Stimulated activated CD4-positive, alpha-beta T cell treated with anti-CD3 and anti-CD28 coated beads, TNF-alpha, amount 100 ng/mL, for 1 hour (primary cell): Measurements from ENCODE around the gene KLK4.

Source experiments
- DNase-seq, 3 donors: peaks; one replicate each; pipeline ENCODE4 v3.0.0-alpha.2; 2020; ENCODE audit warnings: low read depth in 3 of 3, low spot score in 1 of 3

KLK4 gene

GRCh38 chr19:50880241-50880640, 31.0 kb downstream of the KLK4 start:
- DNase-seq, result no peak

GRCh38 chr19:50878851-50879250, 32.3 kb downstream of the KLK4 start:
- DNase-seq, result no peak

- no peak for DNase-seq
These were observed 33.9 kb downstream of the KLK4 start for GRCh38 chr19:50877338-50877737.

GRCh38 chr19:50876456-50876855, 34.7 kb downstream of the KLK4 start:
- DNase-seq, result no peak

GRCh38 chr19:50875795-50876422, 35.3 kb downstream of the KLK4 start:
- no peak for DNase-seq

GRCh38 chr19:50874211-50874610, 37.0 kb downstream of the KLK4 start:
- DNase-seq, result no peak

GRCh38 chr19:50873056-50873455, 38.1 kb downstream of the KLK4 start, which contains the start of gene KLK2:
TSS of gene KLK2 (plus strand) at chr19:50873439. CDS start at chr19:50873474, 35 bp downstream.
- DNase-seq, result no peak

GRCh38 chr19:50870417-50871089, 40.6 kb downstream of the KLK4 start:
- DNase-seq, result no peak

GRCh38 chr19:50869479-50869878, 41.7 kb downstream of the KLK4 start:
- DNase-seq, result no peak

- DNase-seq, result no peak
These were observed 49.5 kb downstream of the KLK4 start for GRCh38 chr19:50861496-50862286.

GRCh38 chr19:50861010-50861409, 50.2 kb downstream of the KLK4 start:
- DNase-seq, result no peak

GRCh38 chr19:50859849-50860248, 51.3 kb downstream of the KLK4 start:
- DNase-seq, result no peak

GRCh38 chr19:50858886-50859285, 52.3 kb downstream of the KLK4 start:
- DNase-seq, result no peak

GRCh38 chr19:50857366-50857765, 53.8 kb downstream of the KLK4 start:
- DNase-seq, result no peak
